WTC11 (cell line): ENCODE data around the gene SLC4A11. TPM values are rescaled to one million over a fixed set of nuclear protein-coding genes. Genes with fewer than 3 reads are reported as not detected.

Experiments used
- ATAC-seq: fragments of 200-7000 bp; cut with Tn5 transposase; 2 replicates; pipeline ENCODE4 v1.10.0; 2021; ENCODE audit warnings: mild to moderate bottlenecking, moderate library complexity
- CTCF ChIA-PET: fragments of 300-600 bp; sonication (Branson Sonifier 250); formaldehyde crosslinking; loops from one replicate; lab custom pipeline; 2021; ENCODE audit warnings: antibody characterized with exemption; lab: Charles Lee
- POLR2A ChIA-PET: fragments of 350-600 bp; sonication (Branson Sonifier 250); formaldehyde crosslinking; loops from one replicate; lab custom pipeline; 2021; ENCODE audit warnings: antibody characterized with exemption; lab: Charles Lee
- DNase-seq: peaks from one replicate; pipeline ENCODE4 v3.0.0; 2021; ENCODE audit warnings: low spot score
- H3K27ac Mint-ChIP-seq: 2 replicates; pipeline ENCODE4 v1.8.0; 2021; ENCODE audit warnings: mixed read lengths
- H3K27me3 Mint-ChIP-seq: 2 replicates; pipeline ENCODE4 v1.8.0; 2021; ENCODE audit warnings: low read depth, mild to moderate bottlenecking, moderate library complexity, mixed read lengths
- H3K36me3 Mint-ChIP-seq: 2 replicates; pipeline ENCODE4 v1.8.0; 2021; ENCODE audit warnings: mixed read lengths
- H3K4me1 Mint-ChIP-seq: 2 replicates; pipeline ENCODE4 v1.8.0; 2022; ENCODE audit warnings: mixed read lengths
- H3K4me3 Mint-ChIP-seq: 2 replicates; pipeline ENCODE4 v1.8.0; 2021; ENCODE audit warnings: mild to moderate bottlenecking, moderate library complexity, mixed read lengths
- H3K9me3 Mint-ChIP-seq: 2 replicates; pipeline ENCODE4 v1.8.0; 2021; ENCODE audit warnings: mixed read lengths
- ARID4B ChIP-seq: sonication (generic); formaldehyde crosslinking; IDR thresholded peaks from 2 replicates; pipeline ENCODE4 v1.8.0; 2023; ENCODE audit warnings: missing genetic modification reagents, mild to moderate bottlenecking, borderline replicate concordance
- CREB1 ChIP-seq: sonication (generic); formaldehyde crosslinking; IDR thresholded peaks from 2 replicates; pipeline ENCODE4 v1.8.0; 2023; ENCODE audit warnings: mild to moderate bottlenecking, missing genetic modification reagents
- ETV6 ChIP-seq: sonication (generic); formaldehyde crosslinking; IDR thresholded peaks from 2 replicates; pipeline ENCODE4 v1.8.1; 2022; ENCODE audit warnings: mild to moderate bottlenecking, missing genetic modification reagents
- FOXK1 ChIP-seq: sonication (generic); formaldehyde crosslinking; IDR thresholded peaks from 2 replicates; pipeline ENCODE4 v1.8.0; 2022; ENCODE audit warnings: mild to moderate bottlenecking, moderate library complexity, missing genetic modification reagents
- FOXP1 ChIP-seq: sonication (generic); formaldehyde crosslinking; IDR thresholded peaks from 2 replicates; pipeline ENCODE4 v1.8.0; 2022; ENCODE audit warnings: missing genetic modification reagents, mild to moderate bottlenecking, moderate library complexity, borderline replicate concordance
- GABPB1 ChIP-seq: sonication (generic); formaldehyde crosslinking; IDR thresholded peaks from 2 replicates; pipeline ENCODE4 v1.8.1; 2023; ENCODE audit warnings: mild to moderate bottlenecking, missing genetic modification reagents
- GTF2I ChIP-seq: fragments of 250-450 bp; sonication (Bioruptor Pico); conservative IDR thresholded peaks from 2 replicates; pipeline ENCODE4 v1.4.0; 2021; ENCODE audit warnings: mild to moderate bottlenecking
- IRF1 ChIP-seq: sonication (generic); formaldehyde crosslinking; IDR thresholded peaks from 2 replicates; pipeline ENCODE4 v1.8.0; 2023; ENCODE audit warnings: missing genetic modification reagents
- SP1 ChIP-seq: sonication (generic); formaldehyde crosslinking; conservative IDR thresholded peaks from 2 replicates; pipeline ENCODE4 v1.8.1; 2022; ENCODE audit warnings: missing genetic modification reagents
- ZNF423 ChIP-seq: fragments of 250-450 bp; sonication (Bioruptor Pico); IDR thresholded peaks from 2 replicates; pipeline ENCODE4 v2.1.2; 2022; ENCODE audit warnings: mild to moderate bottlenecking, moderate library complexity
- ZNF532 ChIP-seq: fragments of 250-450 bp; sonication (Bioruptor Pico); IDR thresholded peaks from 2 replicates; pipeline ENCODE4 v1.9.0; 2021; ENCODE audit warnings: mild to moderate bottlenecking, borderline replicate concordance
- total RNA-seq: library from RNA; stranded (reverse); gene quantifications from 3 replicates; pipeline ENCODE4 v1.2.3, GENCODE V29; 2021
- TF ChIP-seq, protein P1 (sequence below): sonication (generic); formaldehyde crosslinking; IDR thresholded peaks from 2 replicates; pipeline ENCODE4 v1.8.0; 2022; ENCODE audit warnings: mild to moderate bottlenecking, missing genetic modification reagents
- TF ChIP-seq, protein P2 (sequence below): fragments of 250-450 bp; sonication (Bioruptor Pico); IDR thresholded peaks from 2 replicates; pipeline ENCODE4 v1.8.0; 2021; ENCODE audit warnings: mild to moderate bottlenecking
- TF ChIP-seq, protein P3 (sequence below): sonication (generic); formaldehyde crosslinking; IDR thresholded peaks from 2 replicates; pipeline ENCODE4 v1.8.0; 2022; ENCODE audit warnings: missing genetic modification reagents
- TF ChIP-seq, protein P4 (sequence below): sonication (generic); formaldehyde crosslinking; IDR thresholded peaks from 2 replicates; pipeline ENCODE4 v1.8.1; 2022; ENCODE audit warnings: mild to moderate bottlenecking, moderate library complexity, missing genetic modification reagents
- TF ChIP-seq, protein P5 (sequence below): sonication (generic); formaldehyde crosslinking; IDR thresholded peaks from 2 replicates; pipeline ENCODE4 v1.8.0; 2022; ENCODE audit warnings: mild to moderate bottlenecking, missing genetic modification reagents

SLC4A11 gene
- total RNA-seq, 1 experiment from 2014 or later, result 39.5 TPM

- no peaks in the 10 kb centered on the region for H3K9me3 Mint-ChIP-seq
- POLR2A ChIA-PET, result no interaction called here
- TF ChIP-seq ARID4B, result peak; percentile 68
- TF ChIP-seq ZNF423 (CRISPR knock-in tag), result no peak
- TF ChIP-seq, protein P1, sequence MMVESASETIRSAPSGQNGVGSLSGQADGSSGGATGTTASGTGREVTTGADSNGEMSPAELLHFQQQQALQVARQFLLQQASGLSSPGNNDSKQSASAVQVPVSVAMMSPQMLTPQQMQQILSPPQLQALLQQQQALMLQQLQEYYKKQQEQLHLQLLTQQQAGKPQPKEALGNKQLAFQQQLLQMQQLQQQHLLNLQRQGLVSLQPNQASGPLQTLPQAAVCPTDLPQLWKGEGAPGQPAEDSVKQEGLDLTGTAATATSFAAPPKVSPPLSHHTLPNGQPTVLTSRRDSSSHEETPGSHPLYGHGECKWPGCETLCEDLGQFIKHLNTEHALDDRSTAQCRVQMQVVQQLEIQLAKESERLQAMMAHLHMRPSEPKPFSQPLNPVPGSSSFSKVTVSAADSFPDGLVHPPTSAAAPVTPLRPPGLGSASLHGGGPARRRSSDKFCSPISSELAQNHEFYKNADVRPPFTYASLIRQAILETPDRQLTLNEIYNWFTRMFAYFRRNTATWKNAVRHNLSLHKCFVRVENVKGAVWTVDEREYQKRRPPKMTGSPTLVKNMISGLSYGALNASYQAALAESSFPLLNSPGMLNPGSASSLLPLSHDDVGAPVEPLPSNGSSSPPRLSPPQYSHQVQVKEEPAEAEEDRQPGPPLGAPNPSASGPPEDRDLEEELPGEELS (CRISPR knock-in tag), result peak; percentile 74; the same call in 1 of the 2 replicates
- TF ChIP-seq FOXK1 (CRISPR knock-in tag), result 0 out of 2 replicates have a peak, but pooled peaks have one; percentile 27
- TF ChIP-seq ETV6 (CRISPR knock-in tag), result peak; percentile 71
- peak; percentile 77 for TF ChIP-seq SP1 (CRISPR knock-in tag)
- TF ChIP-seq IRF1, result 0 out of 2 replicates have a peak, but pooled peaks have one; percentile 9
- TF ChIP-seq GABPB1 (CRISPR knock-in tag), result peak; percentile 69
- TF ChIP-seq FOXP1 (CRISPR knock-in tag), result peak; percentile 78; the same call in 1 of the 2 replicates
- TF ChIP-seq, protein P2, sequence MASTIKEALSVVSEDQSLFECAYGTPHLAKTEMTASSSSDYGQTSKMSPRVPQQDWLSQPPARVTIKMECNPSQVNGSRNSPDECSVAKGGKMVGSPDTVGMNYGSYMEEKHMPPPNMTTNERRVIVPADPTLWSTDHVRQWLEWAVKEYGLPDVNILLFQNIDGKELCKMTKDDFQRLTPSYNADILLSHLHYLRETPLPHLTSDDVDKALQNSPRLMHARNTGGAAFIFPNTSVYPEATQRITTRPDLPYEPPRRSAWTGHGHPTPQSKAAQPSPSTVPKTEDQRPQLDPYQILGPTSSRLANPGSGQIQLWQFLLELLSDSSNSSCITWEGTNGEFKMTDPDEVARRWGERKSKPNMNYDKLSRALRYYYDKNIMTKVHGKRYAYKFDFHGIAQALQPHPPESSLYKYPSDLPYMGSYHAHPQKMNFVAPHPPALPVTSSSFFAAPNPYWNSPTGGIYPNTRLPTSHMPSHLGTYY, result no peak
- TF ChIP-seq, protein P3, sequence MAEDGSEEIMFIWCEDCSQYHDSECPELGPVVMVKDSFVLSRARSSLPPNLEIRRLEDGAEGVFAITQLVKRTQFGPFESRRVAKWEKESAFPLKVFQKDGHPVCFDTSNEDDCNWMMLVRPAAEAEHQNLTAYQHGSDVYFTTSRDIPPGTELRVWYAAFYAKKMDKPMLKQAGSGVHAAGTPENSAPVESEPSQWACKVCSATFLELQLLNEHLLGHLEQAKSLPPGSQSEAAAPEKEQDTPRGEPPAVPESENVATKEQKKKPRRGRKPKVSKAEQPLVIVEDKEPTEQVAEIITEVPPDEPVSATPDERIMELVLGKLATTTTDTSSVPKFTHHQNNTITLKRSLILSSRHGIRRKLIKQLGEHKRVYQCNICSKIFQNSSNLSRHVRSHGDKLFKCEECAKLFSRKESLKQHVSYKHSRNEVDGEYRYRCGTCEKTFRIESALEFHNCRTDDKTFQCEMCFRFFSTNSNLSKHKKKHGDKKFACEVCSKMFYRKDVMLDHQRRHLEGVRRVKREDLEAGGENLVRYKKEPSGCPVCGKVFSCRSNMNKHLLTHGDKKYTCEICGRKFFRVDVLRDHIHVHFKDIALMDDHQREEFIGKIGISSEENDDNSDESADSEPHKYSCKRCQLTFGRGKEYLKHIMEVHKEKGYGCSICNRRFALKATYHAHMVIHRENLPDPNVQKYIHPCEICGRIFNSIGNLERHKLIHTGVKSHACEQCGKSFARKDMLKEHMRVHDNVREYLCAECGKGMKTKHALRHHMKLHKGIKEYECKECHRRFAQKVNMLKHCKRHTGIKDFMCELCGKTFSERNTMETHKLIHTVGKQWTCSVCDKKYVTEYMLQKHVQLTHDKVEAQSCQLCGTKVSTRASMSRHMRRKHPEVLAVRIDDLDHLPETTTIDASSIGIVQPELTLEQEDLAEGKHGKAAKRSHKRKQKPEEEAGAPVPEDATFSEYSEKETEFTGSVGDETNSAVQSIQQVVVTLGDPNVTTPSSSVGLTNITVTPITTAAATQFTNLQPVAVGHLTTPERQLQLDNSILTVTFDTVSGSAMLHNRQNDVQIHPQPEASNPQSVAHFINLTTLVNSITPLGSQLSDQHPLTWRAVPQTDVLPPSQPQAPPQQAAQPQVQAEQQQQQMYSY, result peak; percentile 51; the same call in 1 of the 2 replicates
- TF ChIP-seq, protein P4, sequence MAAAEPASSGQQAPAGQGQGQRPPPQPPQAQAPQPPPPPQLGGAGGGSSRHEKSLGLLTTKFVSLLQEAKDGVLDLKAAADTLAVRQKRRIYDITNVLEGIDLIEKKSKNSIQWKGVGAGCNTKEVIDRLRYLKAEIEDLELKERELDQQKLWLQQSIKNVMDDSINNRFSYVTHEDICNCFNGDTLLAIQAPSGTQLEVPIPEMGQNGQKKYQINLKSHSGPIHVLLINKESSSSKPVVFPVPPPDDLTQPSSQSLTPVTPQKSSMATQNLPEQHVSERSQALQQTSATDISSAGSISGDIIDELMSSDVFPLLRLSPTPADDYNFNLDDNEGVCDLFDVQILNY (CRISPR knock-in tag), result peak; percentile 74
- TF ChIP-seq, protein P5, sequence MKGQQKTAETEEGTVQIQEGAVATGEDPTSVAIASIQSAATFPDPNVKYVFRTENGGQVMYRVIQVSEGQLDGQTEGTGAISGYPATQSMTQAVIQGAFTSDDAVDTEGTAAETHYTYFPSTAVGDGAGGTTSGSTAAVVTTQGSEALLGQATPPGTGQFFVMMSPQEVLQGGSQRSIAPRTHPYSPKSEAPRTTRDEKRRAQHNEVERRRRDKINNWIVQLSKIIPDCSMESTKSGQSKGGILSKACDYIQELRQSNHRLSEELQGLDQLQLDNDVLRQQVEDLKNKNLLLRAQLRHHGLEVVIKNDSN (CRISPR knock-in tag), result peak; percentile 29; the same call in 1 of the 2 replicates
- TF ChIP-seq CREB1 (CRISPR knock-in tag), result no peak
- TF ChIP-seq GTF2I (CRISPR knock-in tag), result no peak
- no peak for TF ChIP-seq ZNF532
These were observed 34.7 kb downstream of the SLC4A11 start, which contains the start of gene DDRGK1 for GRCh38 chr20:3204124-3204794. Gene DDRGK1, minus strand, starts transcription at chr20:3204682. Its CDS starts 55 bp downstream, at chr20:3204627.

More at GRCh38 chr20:3204124-3204794, 34.7 kb downstream of the SLC4A11 start, which contains the start of gene DDRGK1:
- CTCF ChIA-PET, result interaction anchor here (0.7 to 2.0 kb wide), 5 partner anchors 15 to 171 kb away, joined by 3 to 8 read pairs (median 5); partner anchors contain the start of gene SLC4A11
- DNase-seq (peak; percentile 90), ATAC-seq (peak; percentile 83)
- peaks cover 10% of the 10 kb centered on the region for H3K4me1 Mint-ChIP-seq
- H3K36me3 Mint-ChIP-seq, result peaks cover 23% of the 10 kb centered on the region
- no peaks in the 10 kb centered on the region for H3K27me3 Mint-ChIP-seq
- H3K4me3 Mint-ChIP-seq, result peak within 1 kb of the TSS; percentile 94
- peak within 1 kb of the TSS; percentile 95 for H3K27ac Mint-ChIP-seq
